H1 (cell line): ENCODE data around the gene METTL8. TPM values are rescaled to one million over a fixed set of nuclear protein-coding genes. Genes with fewer than 3 reads are reported as not detected.

Experiments used
- CTCF ChIA-PET: fragments of 300-600 bp; sonication (Branson Sonifier 250); formaldehyde crosslinking; loops from one replicate; lab custom pipeline; 2021; ENCODE audit not compliant: partially characterized antibody; lab: Charles Lee
- POLR2A ChIA-PET: fragments of 300-600 bp; sonication (Branson Sonifier 250); formaldehyde crosslinking; loops from one replicate; lab custom pipeline; 2021; ENCODE audit warnings: inconsistent platforms; ENCODE audit not compliant: partially characterized antibody; lab: Charles Lee
- DNase-seq, 2 experiments: peaks; one replicate each; pipeline versions ENCODE4 v3.0.0 to v3.0.0-alpha.2; 2010 to 2022; ENCODE audit warnings: low spot score in 2 of 2, low read depth in 1 of 2, mixed read lengths in 1 of 2
- FAIRE-seq: peaks from 2 replicates; lab custom pipeline; 2011; peaks lifted over from hg19 to GRCh38; lab: Jason Lieb, UNC
- H2AFZ ChIP-seq: 2 replicates; pipeline ENCODE4 v1.8.1; 2012; ENCODE audit warnings: low read length, inconsistent platforms
- H2AK5ac ChIP-seq: 2 replicates; pipeline ENCODE4 v1.6.1; 2013; ENCODE audit warnings: low read depth, low read length
- H2BK120ac ChIP-seq: replicated peaks from 2 replicates; pipeline ENCODE3; 2013; ENCODE audit warnings: low read depth, low read length, inconsistent platforms
- H2BK12ac ChIP-seq: 2 replicates; pipeline ENCODE4 v1.6.1; 2013; ENCODE audit warnings: low read depth, low read length
- H2BK15ac ChIP-seq: 2 replicates; pipeline ENCODE4 v1.6.1; 2013; ENCODE audit warnings: low read length
- H2BK20ac ChIP-seq: 2 replicates; pipeline ENCODE4 v1.6.1; 2013; ENCODE audit warnings: low read length
- H2BK5ac ChIP-seq: 2 replicates; pipeline ENCODE4 v1.6.1; 2013; ENCODE audit warnings: low read depth, low read length
- H3K14ac ChIP-seq: 2 replicates; pipeline ENCODE4 v1.6.1; 2013; ENCODE audit warnings: inconsistent platforms; ENCODE audit not compliant: insufficient read length
- H3K18ac ChIP-seq: 2 replicates; pipeline ENCODE4 v1.6.1; 2013; ENCODE audit warnings: low read length; ENCODE audit errors: extremely low read depth
- H3K23ac ChIP-seq: 2 replicates; pipeline ENCODE4 v1.6.1; 2013; ENCODE audit warnings: inconsistent platforms; ENCODE audit not compliant: insufficient read length
- H3K23me2 ChIP-seq: 2 replicates; pipeline ENCODE4 v1.6.1; 2013; ENCODE audit warnings: low read depth, low read length
- H3K27ac ChIP-seq: 2 replicates; pipeline ENCODE4 v1.6.1; 2011; ENCODE audit warnings: low read depth, low read length, inconsistent platforms
- H3K27me3 ChIP-seq, 4 experiments: replicated peaks in 1 of 4; 1 replicate in 1 of 4; 2 replicates in 3 of 4; pipeline versions ENCODE4 v1.6.1 to v1.8.1; 2011 to 2013; ENCODE audit warnings: low read length in 3 of 4, mild to moderate bottlenecking in 3 of 4, inconsistent platforms in 2 of 4, mixed read lengths in 2 of 4, moderate library complexity in 1 of 4; ENCODE audit not compliant: control insufficient read depth in 3 of 4, insufficient read depth in 3 of 4; ENCODE audit errors: extremely low read depth in 1 of 4
- H3K36me3 ChIP-seq, 4 experiments: 2 replicates each; pipeline versions ENCODE4 v1.6.1 to v1.8.1; 2011 to 2013; ENCODE audit warnings: mild to moderate bottlenecking in 4 of 4, low read length in 3 of 4, moderate library complexity in 2 of 4, control low read depth in 1 of 4, inconsistent platforms in 1 of 4; ENCODE audit not compliant: insufficient read depth in 4 of 4, control insufficient read depth in 2 of 4
- H3K4ac ChIP-seq: replicated peaks from 2 replicates; pipeline ENCODE3; 2013; ENCODE audit warnings: low read length, low read depth, mixed read lengths, inconsistent platforms; ENCODE audit not compliant: insufficient read length
- H3K4me1 ChIP-seq, 4 experiments: replicated peaks in 1 of 4; 1 replicate in 1 of 4; 2 replicates in 3 of 4; pipeline versions ENCODE4 v1.6.1 to v1.8.1; 2011 to 2013; ENCODE audit warnings: low read length in 3 of 4, inconsistent platforms in 2 of 4, mixed read lengths in 1 of 4; ENCODE audit not compliant: insufficient read depth in 4 of 4, control insufficient read depth in 3 of 4
- H3K4me2 ChIP-seq, 2 experiments: 2 replicates each; pipeline versions ENCODE4 v1.6.1 to v1.8.1; 2011 to 2013; ENCODE audit warnings: low read depth in 2 of 2, low read length in 2 of 2, control low read depth in 1 of 2, inconsistent platforms in 1 of 2, mild to moderate bottlenecking in 1 of 2; ENCODE audit not compliant: insufficient read depth in 1 of 2
- H3K4me3 ChIP-seq, 4 experiments: fragments of 200-600, 300-600 bp in 1 of 4; sonication (generic), shearing (Covaris generic), sonication (Bioruptor Twin) in 1 of 4; 2 replicates each; pipeline versions ENCODE4 v1.5.1 to v1.8.1; 2011 to 2016; ENCODE audit warnings: low read length in 4 of 4, low read depth in 3 of 4, control low read depth in 2 of 4, inconsistent platforms in 2 of 4, mild to moderate bottlenecking in 2 of 4, mixed read lengths in 1 of 4, moderate library complexity in 1 of 4; ENCODE audit not compliant: insufficient read depth in 2 of 4; ENCODE audit errors: extremely low read depth in 1 of 4
- H3K56ac ChIP-seq: replicated peaks from 2 replicates; pipeline ENCODE3; 2013; ENCODE audit warnings: low read depth, mild to moderate bottlenecking, mixed read lengths, low read length, inconsistent platforms; ENCODE audit not compliant: insufficient read length
- H3K79me1 ChIP-seq: 2 replicates; pipeline ENCODE4 v1.6.1; 2013; ENCODE audit warnings: low read depth, low read length, control low read depth
- H3K79me2 ChIP-seq, 2 experiments: 2 replicates each; pipeline versions ENCODE4 v1.6.1 to v1.8.1; 2012 to 2013; ENCODE audit warnings: low read length in 2 of 2, mild to moderate bottlenecking in 2 of 2, inconsistent platforms in 1 of 2; ENCODE audit not compliant: insufficient read depth in 2 of 2, control insufficient read depth in 1 of 2
- H3K9ac ChIP-seq, 4 experiments: replicated peaks in 1 of 4; 1 replicate in 1 of 4; 2 replicates in 3 of 4; pipeline versions ENCODE4 v1.6.1 to v1.8.1; 2011 to 2013; ENCODE audit warnings: low read depth in 3 of 4, low read length in 3 of 4, control low read depth in 2 of 4, mild to moderate bottlenecking in 2 of 4, moderate library complexity in 2 of 4, inconsistent platforms in 1 of 4; ENCODE audit errors: extremely low read depth in 1 of 4
- H3K9me3 ChIP-seq, 2 experiments: 2 replicates each; pipeline versions ENCODE4 v1.6.1 to v1.8.1; 2012 to 2013; ENCODE audit warnings: mild to moderate bottlenecking in 2 of 2, moderate library complexity in 2 of 2, control low read depth in 1 of 2, inconsistent platforms in 1 of 2, low read depth in 1 of 2, low read length in 1 of 2, mixed read lengths in 1 of 2; ENCODE audit not compliant: insufficient read depth in 2 of 2
- H4K20me1 ChIP-seq, 2 experiments: replicated peaks in 1 of 2; 2 replicates each; pipeline versions ENCODE3 to v1.8.1; 2011 to 2013; ENCODE audit warnings: inconsistent platforms in 2 of 2, low read length in 2 of 2, mild to moderate bottlenecking in 1 of 2; ENCODE audit not compliant: insufficient read depth in 2 of 2, control insufficient read depth in 1 of 2
- H4K5ac ChIP-seq: 2 replicates; pipeline ENCODE4 v1.6.1; 2013; ENCODE audit warnings: low read length, low read depth, mixed read lengths, inconsistent platforms; ENCODE audit not compliant: insufficient read length
- H4K8ac ChIP-seq: 2 replicates; pipeline ENCODE4 v1.8.0; 2013; ENCODE audit warnings: mild to moderate bottlenecking, moderate library complexity, low read length, inconsistent platforms; ENCODE audit not compliant: insufficient read depth; ENCODE audit errors: extremely low read depth
- H4K91ac ChIP-seq: replicated peaks from 2 replicates; pipeline ENCODE3; 2013; ENCODE audit warnings: low read length, mixed read lengths, inconsistent platforms; ENCODE audit not compliant: insufficient read length
- ASH2L ChIP-seq: fragments of 200-600, 300-600 bp; sonication (generic); IDR thresholded peaks from one replicate; pipeline ENCODE4 v1.7.1; 2017; ENCODE audit warnings: low read length
- KDM1A ChIP-seq: fragments of 200-600, 300-600 bp; sonication (generic); IDR thresholded peaks from 2 replicates; pipeline ENCODE4 v1.7.1; 2016; ENCODE audit warnings: mild to moderate bottlenecking, low read length, borderline replicate concordance
- NRF1 ChIP-seq: IDR thresholded peaks from 2 replicates; pipeline ENCODE4 v1.6.1; 2011; ENCODE audit warnings: mild to moderate bottlenecking, low read depth, low read length, improper control_type of control experiment
- SIN3A ChIP-seq, 2 experiments: IDR thresholded peaks in 1 of 2; conservative IDR thresholded peaks in 1 of 2; 2 replicates each; pipeline ENCODE4 v1.6.1; 2011 to 2012; ENCODE audit warnings: low read length in 2 of 2, improper control_type of control experiment in 1 of 2, low read depth in 1 of 2, mild to moderate bottlenecking in 1 of 2
- WGBS, 2 experiments: shearing (Covaris generic) in 1 of 2; methylation state at CpG; one replicate each; pipeline versions ENCODE4 v1.1.6 to v1.1.7; 2013 to 2015; ENCODE audit warnings: low lambda C conversion rate in 2 of 2, mixed read lengths in 2 of 2, inconsistent platforms in 1 of 2, low coverage in 1 of 2, missing lambda C conversion rate in 1 of 2; ENCODE audit not compliant: insufficient replicate concordance in 2 of 2, insufficient coverage in 1 of 2, insufficient read length in 1 of 2; ENCODE audit errors: extremely low coverage in 1 of 2, missing lambda C conversion rate in 1 of 2; 5-methylcytosine and 5-hydroxymethylcytosine counted together
- polyA plus RNA-seq, 7 experiments: library from polyadenylated mRNA; depleted of rRNA in 3 of 7; stranded (reverse) in 5 of 7; unstranded in 2 of 7; fragments of >200 nt in 5 of 7; fragments of 200-250 nt in 2 of 7; gene quantifications; 1 replicate in 5 of 7; 2 replicates in 1 of 7; 4 replicates in 1 of 7; pipeline versions ENCODE4 v1.2.1 to v1.2.3, GENCODE V29; 2011 to 2013; ENCODE audit warnings: missing spikeins in 2 of 7, mixed read lengths in 2 of 7
- total RNA-seq: library from RNA; stranded (reverse); fragmentation: NEBNext Ultra II Directional; extraction: Animal tissue kit (Norgen Biotek cat#: 25700); gene quantifications from 2 replicates; pipeline ENCODE4 v1.2.1, GENCODE V29; 2021

Gene METTL8
- total and polyA plus RNA-seq, 2 of the 8 experiments (the other 6 are each of a cell fraction or from before 2014, with no cell fraction given) = 17.6 to 79.7 TPM

- Histone ChIP-seq H2BK20ac (no peak overlapping the region), H4K20me1 (no peaks in the 10 kb centered on the region), H3K56ac (no peak overlapping the region), H3K4me1 (peaks cover 0 to 5% (median under 1%) of the 10 kb centered on the region in 4 experiments; a peak in 2 of 7 replicates), H3K18ac (no peak overlapping the region), H3K27ac (no peak overlapping the region), H3K79me1 (no peaks in the 10 kb centered on the region), H2BK5ac (no peak overlapping the region), H3K27me3 (no peaks in the 10 kb centered on the region), H3K4ac (no peak overlapping the region), H3K4me3 (no peak overlapping the region), H3K23ac (no peak overlapping the region)
- peak; percentile 24 for FAIRE-seq
- WGBS, 2 experiments = 90% methylated on average over 1 of the region's 1 CpG; no CpG with 5 or more reads in 1 of the 2 experiments
- TF ChIP-seq KDM1A = no peak
- no peak for TF ChIP-seq SIN3A (conservative IDR thresholded peaks at IDR 0.05 in 1 of 2, IDR thresholded peaks at IDR 0.05 in 1 of 2; ENCODE audit: low read depth in 1 of 2, low read length in 2 of 2)
- TF ChIP-seq NRF1 = no peak
- no peak for TF ChIP-seq ASH2L
- TF ChIP-seq, all 59 proteins: peak for 0
- POLR2A ChIA-PET = interaction anchor here (1.2 kb wide), 1 partner anchor 40 kb away, joined by 3 read pairs; the partner anchor contains the start of genes DCAF17 and METTL8
- H2AK5ac ChIP-seq = no peak overlapping the region
- no peak overlapping the region for H2BK120ac ChIP-seq
- H4K5ac ChIP-seq = no peak overlapping the region
- H3K4me2 ChIP-seq = no peak overlapping the region
- no peaks in the 10 kb centered on the region for H3K36me3 ChIP-seq
- no peak overlapping the region for H3K9ac ChIP-seq
- no peak overlapping the region for H3K14ac ChIP-seq
- H4K8ac ChIP-seq = no peak overlapping the region
- DNase-seq = no peak
- no peaks in the 10 kb centered on the region for H3K9me3 ChIP-seq
- H4K91ac ChIP-seq = no peak overlapping the region
- CTCF ChIA-PET = interaction anchor here (0.9 to 1.2 kb wide), 3 partner anchors 9 to 85 kb away, joined by 3 to 5 read pairs (median 3); no protein-coding TSS in a partner anchor
- H2AFZ ChIP-seq = no peak overlapping the region
- peaks cover 0 to 62% of the 10 kb centered on the region in 2 experiments; a peak in 2 of 4 replicates for H3K79me2 ChIP-seq
- no peaks in the 10 kb centered on the region for H3K23me2 ChIP-seq
- no peak overlapping the region for H2BK12ac ChIP-seq
- no peak overlapping the region for H2BK15ac ChIP-seq
Observed at GRCh38 chr2:171393487-171393886, 40.3 kb downstream of the METTL8 start.
